ENCODE results near the gene CACNA2D3.

CACNA2D3 gene

DNA sequence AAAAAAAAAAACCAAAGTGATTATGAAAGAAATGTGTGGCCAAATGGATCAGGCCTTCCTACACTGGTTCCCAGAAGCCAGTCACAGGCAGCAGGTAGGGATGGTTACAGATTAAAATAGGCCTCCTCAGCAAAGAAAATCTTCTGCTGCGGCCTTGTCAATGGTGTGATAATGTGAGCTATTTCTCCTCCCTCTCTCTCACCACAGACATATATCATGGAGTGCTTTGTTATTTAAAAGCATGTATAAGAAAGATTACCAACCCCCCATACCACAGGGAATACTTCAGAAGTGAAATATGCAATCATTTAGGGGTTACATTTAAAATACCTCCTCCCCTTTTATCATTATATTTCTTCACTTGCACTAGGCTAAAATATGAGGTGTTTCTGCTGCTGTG lies 837.7 kb downstream of the CACNA2D3 start:
- TF ChIP-seq, protein P1, sequence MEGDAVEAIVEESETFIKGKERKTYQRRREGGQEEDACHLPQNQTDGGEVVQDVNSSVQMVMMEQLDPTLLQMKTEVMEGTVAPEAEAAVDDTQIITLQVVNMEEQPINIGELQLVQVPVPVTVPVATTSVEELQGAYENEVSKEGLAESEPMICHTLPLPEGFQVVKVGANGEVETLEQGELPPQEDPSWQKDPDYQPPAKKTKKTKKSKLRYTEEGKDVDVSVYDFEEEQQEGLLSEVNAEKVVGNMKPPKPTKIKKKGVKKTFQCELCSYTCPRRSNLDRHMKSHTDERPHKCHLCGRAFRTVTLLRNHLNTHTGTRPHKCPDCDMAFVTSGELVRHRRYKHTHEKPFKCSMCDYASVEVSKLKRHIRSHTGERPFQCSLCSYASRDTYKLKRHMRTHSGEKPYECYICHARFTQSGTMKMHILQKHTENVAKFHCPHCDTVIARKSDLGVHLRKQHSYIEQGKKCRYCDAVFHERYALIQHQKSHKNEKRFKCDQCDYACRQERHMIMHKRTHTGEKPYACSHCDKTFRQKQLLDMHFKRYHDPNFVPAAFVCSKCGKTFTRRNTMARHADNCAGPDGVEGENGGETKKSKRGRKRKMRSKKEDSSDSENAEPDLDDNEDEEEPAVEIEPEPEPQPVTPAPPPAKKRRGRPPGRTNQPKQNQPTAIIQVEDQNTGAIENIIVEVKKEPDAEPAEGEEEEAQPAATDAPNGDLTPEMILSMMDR (IDR thresholded peaks at IDR 0.05; ENCODE audit: low read length) = no peak
- no peak overlapping the region for H3K4me3 ChIP-seq (ENCODE audit: low read length)
- H3K4me1 ChIP-seq (ENCODE audit: low read length) = no peaks in the 10 kb centered on the region
- H3K27ac ChIP-seq (ENCODE audit: low read length) = no peak overlapping the region
- H3K4me2 ChIP-seq (ENCODE audit: low read depth, low read length) = no peak overlapping the region
- no peaks in the 10 kb centered on the region for H3K27me3 ChIP-seq (replicated peaks; ENCODE audit: insufficient read depth, low read length)
- no peaks in the 10 kb centered on the region for H3K36me3 ChIP-seq (replicated peaks; ENCODE audit: insufficient read depth, low read length)
- H4K20me1 ChIP-seq (ENCODE audit: insufficient read depth, low read length) = no peaks in the 10 kb centered on the region
- no peaks in the 10 kb centered on the region for H3K9me2 ChIP-seq (replicated peaks; ENCODE audit: insufficient read depth, low read length)
- no peak for DNase-seq
- no peaks in the 10 kb centered on the region for H3F3A ChIP-seq (ENCODE audit: insufficient read depth, low read length)
- H3K79me2 ChIP-seq (ENCODE audit: low read length) = no peaks in the 10 kb centered on the region
- H2AFZ ChIP-seq (ENCODE audit: low read length) = no peak overlapping the region
- H3K9me3 ChIP-seq (replicated peaks; ENCODE audit: insufficient read depth, low read length) = no peaks in the 10 kb centered on the region
- no peak overlapping the region for H3K9ac ChIP-seq (ENCODE audit: low read length)

DNA sequence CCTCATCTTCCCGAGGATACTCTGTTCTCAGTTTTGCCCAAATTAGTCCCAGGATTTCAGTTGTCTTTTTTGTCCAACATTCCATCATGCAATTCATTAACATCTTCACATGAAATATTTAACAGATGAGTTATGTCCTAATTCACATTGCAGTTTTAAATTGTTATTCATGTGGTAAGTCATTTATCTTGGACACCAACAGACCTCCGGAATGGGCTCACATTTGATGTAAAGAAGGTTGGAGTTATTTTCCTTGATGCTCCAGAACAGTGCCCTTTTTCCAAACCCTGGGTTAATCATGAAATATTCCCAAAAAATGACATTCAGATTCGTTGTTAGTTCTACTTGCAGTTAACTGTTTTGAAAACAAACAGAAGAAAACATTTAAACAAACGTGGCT lies 838.3 kb downstream of the CACNA2D3 start:
- H3K9me3 ChIP-seq (replicated peaks; ENCODE audit: insufficient read depth, low read length) = no peaks in the 10 kb centered on the region
- no peaks in the 10 kb centered on the region for H4K20me1 ChIP-seq (ENCODE audit: insufficient read depth, low read length)
- TF ChIP-seq EZH2 (optimal IDR thresholded peaks at IDR 0.05; ENCODE audit: low read depth, low read length) (no peak), EZH2phosphoT487 (IDR thresholded peaks at IDR 0.05; ENCODE audit: low read length) (no peak)
- TF ChIP-seq, protein P1 (IDR thresholded peaks at IDR 0.05; ENCODE audit: low read length) = no peak
- H3K27ac ChIP-seq (ENCODE audit: low read length) = no peak overlapping the region
- H3K4me3 ChIP-seq (ENCODE audit: low read length) = no peak overlapping the region
- H3K4me2 ChIP-seq (ENCODE audit: low read depth, low read length) = no peak overlapping the region
- no peaks in the 10 kb centered on the region for H3K79me2 ChIP-seq (ENCODE audit: low read length)
- H3K27me3 ChIP-seq (replicated peaks; ENCODE audit: insufficient read depth, low read length) = no peaks in the 10 kb centered on the region
- H3K36me3 ChIP-seq (replicated peaks; ENCODE audit: insufficient read depth, low read length) = no peaks in the 10 kb centered on the region
- DNase-seq = no peak
- H3K4me1 ChIP-seq (ENCODE audit: low read length) = no peaks in the 10 kb centered on the region
- H3K9me2 ChIP-seq (replicated peaks; ENCODE audit: insufficient read depth, low read length) = no peaks in the 10 kb centered on the region
- H2AFZ ChIP-seq (ENCODE audit: low read length) = no peak overlapping the region
- H3F3A ChIP-seq (ENCODE audit: insufficient read depth, low read length) = no peaks in the 10 kb centered on the region
- H3K9ac ChIP-seq (ENCODE audit: low read length) = no peak overlapping the region

GRCh38 chr3:54962200-54962599 lies 839.8 kb downstream of the CACNA2D3 start:
- no peak overlapping the region for H3K4me3 ChIP-seq (ENCODE audit: low read length)
- no peaks in the 10 kb centered on the region for H3K9me3 ChIP-seq (replicated peaks; ENCODE audit: insufficient read depth, low read length)
- H3K36me3 ChIP-seq (replicated peaks; ENCODE audit: insufficient read depth, low read length) = no peaks in the 10 kb centered on the region
- TF ChIP-seq EZH2phosphoT487 (IDR thresholded peaks at IDR 0.05; ENCODE audit: low read length) = no peak
- no peak for TF ChIP-seq EZH2 (optimal IDR thresholded peaks at IDR 0.05; ENCODE audit: low read depth, low read length)
- TF ChIP-seq, protein P1 (IDR thresholded peaks at IDR 0.05; ENCODE audit: low read length) = no peak
- no peaks in the 10 kb centered on the region for H3F3A ChIP-seq (ENCODE audit: insufficient read depth, low read length)
- H2AFZ ChIP-seq (ENCODE audit: low read length) = no peak overlapping the region
- H3K27ac ChIP-seq (ENCODE audit: low read length) = no peak overlapping the region
- H3K9me2 ChIP-seq (replicated peaks; ENCODE audit: insufficient read depth, low read length) = no peaks in the 10 kb centered on the region
- no peak for DNase-seq
- H3K4me2 ChIP-seq (ENCODE audit: low read depth, low read length) = no peak overlapping the region
- H3K27me3 ChIP-seq (replicated peaks; ENCODE audit: insufficient read depth, low read length) = no peaks in the 10 kb centered on the region
- no peaks in the 10 kb centered on the region for H3K4me1 ChIP-seq (ENCODE audit: low read length)
- H3K9ac ChIP-seq (ENCODE audit: low read length) = no peak overlapping the region
- no peaks in the 10 kb centered on the region for H4K20me1 ChIP-seq (ENCODE audit: insufficient read depth, low read length)
- H3K79me2 ChIP-seq (ENCODE audit: low read length) = no peaks in the 10 kb centered on the region
